K562 (cell line): Measurements from ENCODE around the gene CCL8.

Experiments used
- CTCF ChIP-seq, 3 experiments: IDR thresholded peaks in 2 of 3; conservative IDR thresholded peaks in 1 of 3; 2 replicates each; pipeline ENCODE4 v1.5.1; 2011 to 2012; ENCODE audit warnings: low read length in 3 of 3, mild to moderate bottlenecking in 3 of 3, control low read depth in 2 of 3, improper control_type of control experiment in 1 of 3, inconsistent platforms in 1 of 3, low read depth in 1 of 3, mixed read lengths in 1 of 3, moderate library complexity in 1 of 3; ENCODE audit not compliant: insufficient read depth in 2 of 3
- MXI1 ChIP-seq: IDR thresholded peaks from 2 replicates; pipeline ENCODE4 v1.6.1; 2011; ENCODE audit warnings: low read depth, mild to moderate bottlenecking, improper control_type of control experiment, low read length
- POLR2AphosphoS5 ChIP-seq: IDR thresholded peaks from 2 replicates; pipeline ENCODE4 v1.6.1; 2011; ENCODE audit warnings: mild to moderate bottlenecking, low read depth, low read length, moderate library complexity; ENCODE audit not compliant: control insufficient read depth, insufficient read depth
- ZBTB26 ChIP-seq: fragments of 450-650 bp; formaldehyde crosslinking; IDR thresholded peaks from 2 replicates; pipeline ENCODE4 v1.4.0; 2022; ENCODE audit warnings: missing genetic modification characterization
- ZNF146 ChIP-seq: IDR thresholded peaks from one replicate; pipeline ENCODE4 v1.6.1; 2018; ENCODE audit warnings: missing compliant biosample characterization; ENCODE audit not compliant: unreplicated experiment
- ZNF407 ChIP-seq: fragments of 450-650 bp; IDR thresholded peaks from 2 replicates; pipeline ENCODE4 v1.6.1; 2016; ENCODE audit warnings: low read depth
- TF ChIP-seq, protein P1 (sequence below): fragments of 450-650 bp; conservative IDR thresholded peaks from 2 replicates; pipeline ENCODE4 v1.6.1; 2016; ENCODE audit warnings: missing genetic modification characterization, low read depth, mild to moderate bottlenecking, control low read depth, missing compliant biosample characterization

- no peak for TF ChIP-seq POLR2AphosphoS5
- TF ChIP-seq ZNF407 = no peak
- no peak for TF ChIP-seq ZNF146 (CRISPR knock-in tag)
- TF ChIP-seq, protein P1, sequence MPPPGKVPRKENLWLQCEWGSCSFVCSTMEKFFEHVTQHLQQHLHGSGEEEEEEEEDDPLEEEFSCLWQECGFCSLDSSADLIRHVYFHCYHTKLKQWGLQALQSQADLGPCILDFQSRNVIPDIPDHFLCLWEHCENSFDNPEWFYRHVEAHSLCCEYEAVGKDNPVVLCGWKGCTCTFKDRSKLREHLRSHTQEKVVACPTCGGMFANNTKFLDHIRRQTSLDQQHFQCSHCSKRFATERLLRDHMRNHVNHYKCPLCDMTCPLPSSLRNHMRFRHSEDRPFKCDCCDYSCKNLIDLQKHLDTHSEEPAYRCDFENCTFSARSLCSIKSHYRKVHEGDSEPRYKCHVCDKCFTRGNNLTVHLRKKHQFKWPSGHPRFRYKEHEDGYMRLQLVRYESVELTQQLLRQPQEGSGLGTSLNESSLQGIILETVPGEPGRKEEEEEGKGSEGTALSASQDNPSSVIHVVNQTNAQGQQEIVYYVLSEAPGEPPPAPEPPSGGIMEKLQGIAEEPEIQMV (tag) = no peak
- no peak for TF ChIP-seq CTCF (IDR thresholded peaks at IDR 0.05 in 2 of 3, conservative IDR thresholded peaks at IDR 0.05 in 1 of 3; ENCODE audit: insufficient read depth in 2 of 3, low read depth in 1 of 3, low read length in 3 of 3)
- no peak for TF ChIP-seq MXI1
- TF ChIP-seq ZBTB26 (CRISPR knock-in tag) = no peak
Observed at GRCh38 chr17:34351096-34351495, 31.9 kb downstream of the CCL8 start.
